ENCODE results near the gene TMSB15B.

DNA sequence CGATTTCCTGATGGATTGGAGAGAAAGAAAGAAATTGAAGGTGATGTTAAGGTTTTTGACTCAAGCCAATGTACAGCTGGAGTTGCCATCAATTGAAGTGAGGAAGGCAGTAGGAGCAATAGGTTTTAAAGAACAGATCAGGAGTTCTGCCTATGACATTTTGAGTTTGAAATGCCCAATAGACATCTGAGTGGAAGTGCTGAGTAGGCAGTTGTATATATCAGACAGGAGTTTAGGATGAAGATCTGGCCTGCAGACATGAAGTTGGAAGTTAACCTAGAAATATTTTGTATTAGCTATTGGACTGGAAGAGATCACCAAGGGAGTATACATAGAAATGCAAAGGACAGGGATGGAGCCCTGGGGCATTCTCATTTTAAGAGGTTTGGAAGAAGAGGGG is 12.9 kb upstream of the TMSB15B start:
- TF ChIP-seq, protein P1, sequence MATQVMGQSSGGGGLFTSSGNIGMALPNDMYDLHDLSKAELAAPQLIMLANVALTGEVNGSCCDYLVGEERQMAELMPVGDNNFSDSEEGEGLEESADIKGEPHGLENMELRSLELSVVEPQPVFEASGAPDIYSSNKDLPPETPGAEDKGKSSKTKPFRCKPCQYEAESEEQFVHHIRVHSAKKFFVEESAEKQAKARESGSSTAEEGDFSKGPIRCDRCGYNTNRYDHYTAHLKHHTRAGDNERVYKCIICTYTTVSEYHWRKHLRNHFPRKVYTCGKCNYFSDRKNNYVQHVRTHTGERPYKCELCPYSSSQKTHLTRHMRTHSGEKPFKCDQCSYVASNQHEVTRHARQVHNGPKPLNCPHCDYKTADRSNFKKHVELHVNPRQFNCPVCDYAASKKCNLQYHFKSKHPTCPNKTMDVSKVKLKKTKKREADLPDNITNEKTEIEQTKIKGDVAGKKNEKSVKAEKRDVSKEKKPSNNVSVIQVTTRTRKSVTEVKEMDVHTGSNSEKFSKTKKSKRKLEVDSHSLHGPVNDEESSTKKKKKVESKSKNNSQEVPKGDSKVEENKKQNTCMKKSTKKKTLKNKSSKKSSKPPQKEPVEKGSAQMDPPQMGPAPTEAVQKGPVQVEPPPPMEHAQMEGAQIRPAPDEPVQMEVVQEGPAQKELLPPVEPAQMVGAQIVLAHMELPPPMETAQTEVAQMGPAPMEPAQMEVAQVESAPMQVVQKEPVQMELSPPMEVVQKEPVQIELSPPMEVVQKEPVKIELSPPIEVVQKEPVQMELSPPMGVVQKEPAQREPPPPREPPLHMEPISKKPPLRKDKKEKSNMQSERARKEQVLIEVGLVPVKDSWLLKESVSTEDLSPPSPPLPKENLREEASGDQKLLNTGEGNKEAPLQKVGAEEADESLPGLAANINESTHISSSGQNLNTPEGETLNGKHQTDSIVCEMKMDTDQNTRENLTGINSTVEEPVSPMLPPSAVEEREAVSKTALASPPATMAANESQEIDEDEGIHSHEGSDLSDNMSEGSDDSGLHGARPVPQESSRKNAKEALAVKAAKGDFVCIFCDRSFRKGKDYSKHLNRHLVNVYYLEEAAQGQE (IDR thresholded peaks at IDR 0.05; ENCODE audit: insufficient read depth in 1 of 2, low read depth in 2 of 2, low read length in 1 of 2), result no peak
- TF ChIP-seq, protein P2, sequence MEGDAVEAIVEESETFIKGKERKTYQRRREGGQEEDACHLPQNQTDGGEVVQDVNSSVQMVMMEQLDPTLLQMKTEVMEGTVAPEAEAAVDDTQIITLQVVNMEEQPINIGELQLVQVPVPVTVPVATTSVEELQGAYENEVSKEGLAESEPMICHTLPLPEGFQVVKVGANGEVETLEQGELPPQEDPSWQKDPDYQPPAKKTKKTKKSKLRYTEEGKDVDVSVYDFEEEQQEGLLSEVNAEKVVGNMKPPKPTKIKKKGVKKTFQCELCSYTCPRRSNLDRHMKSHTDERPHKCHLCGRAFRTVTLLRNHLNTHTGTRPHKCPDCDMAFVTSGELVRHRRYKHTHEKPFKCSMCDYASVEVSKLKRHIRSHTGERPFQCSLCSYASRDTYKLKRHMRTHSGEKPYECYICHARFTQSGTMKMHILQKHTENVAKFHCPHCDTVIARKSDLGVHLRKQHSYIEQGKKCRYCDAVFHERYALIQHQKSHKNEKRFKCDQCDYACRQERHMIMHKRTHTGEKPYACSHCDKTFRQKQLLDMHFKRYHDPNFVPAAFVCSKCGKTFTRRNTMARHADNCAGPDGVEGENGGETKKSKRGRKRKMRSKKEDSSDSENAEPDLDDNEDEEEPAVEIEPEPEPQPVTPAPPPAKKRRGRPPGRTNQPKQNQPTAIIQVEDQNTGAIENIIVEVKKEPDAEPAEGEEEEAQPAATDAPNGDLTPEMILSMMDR (IDR thresholded peaks at IDR 0.05), result no peak
- TF ChIP-seq TCF7L2 (IDR thresholded peaks at IDR 0.05; ENCODE audit: low read depth, low read length), result no peak

Data from Panc1 (cell line).